K562 treated with DMSO at 1 percent for 4 hours (cell line): ENCODE measurements around the gene ERFE. TPM values are rescaled to one million over a fixed set of nuclear protein-coding genes. Genes with fewer than 3 reads are reported as not detected.

Source experiments
- total RNA-seq: library from RNA; unstranded; fragments of 300-600 nt; gene quantifications from 2 replicates; pipeline ENCODE4 v1.2.3, GENCODE V29; 2022; ENCODE audit not compliant: insufficient read depth

The ERFE gene
- total RNA-seq: 27.2 and 35.1 TPM in 2 replicates

GRCh38 chr2:238158509-238159070, at the start of gene ERFE:
Gene ERFE (plus strand): TSS chr2:238158970. CDS start chr2:238159008, 38 bp downstream.

GRCh38 chr2:238138331-238139195, 20.2 kb upstream of the ERFE start, which contains the start of gene KLHL30:
Gene KLHL30 (plus strand): TSS chr2:238138668. CDS start chr2:238140755, 2,087 bp downstream.

GRCh38 chr2:238203094-238203972, 44.6 kb downstream of the ERFE start, which contains the start of gene ILKAP:
Gene ILKAP (minus strand): TSS chr2:238203695. CDS start chr2:238203553, 142 bp downstream.

Other genes starting within 250 kb of the ERFE start
- 36.6 and 49.5 TPM in 2 replicates for gene UBE2F, start 192.0 kb upstream of the ERFE start, total RNA-seq
- gene SCLY, start 98.0 kb upstream of the ERFE start, total RNA-seq: 15.7 and 18.7 TPM in 2 replicates
- 0.22 TPM in 1 of 2 replicates, not detected in the other for gene ESPNL, start 58.6 kb upstream of the ERFE start, total RNA-seq
- not detected in 2 replicates for gene KLHL30, start 20.3 kb upstream of the ERFE start, total RNA-seq
- gene ILKAP, start 44.7 kb downstream of the ERFE start, total RNA-seq: 27.4 and 27.6 TPM in 2 replicates
- 203 and 206 TPM in 2 replicates for gene HES6, start 81.1 kb downstream of the ERFE start, total RNA-seq
- gene PER2, start 129.6 kb downstream of the ERFE start, total RNA-seq: 1.6 and 1.8 TPM in 2 replicates
- 2.6 and 2.9 TPM in 2 replicates for gene TRAF3IP1, start 161.5 kb downstream of the ERFE start, total RNA-seq